Esophagus squamous epithelium (tissue), 5 donors: ENCODE measurements around the gene RALGPS2. TPM values are rescaled to one million over a fixed set of nuclear protein-coding genes. Genes with fewer than 3 reads are reported as not detected.
A peak's percentile ranks its signal among the peaks of the same experiment; 100 is the strongest.
"Not testable (repeated sequence)": the region's sequence is repeated elsewhere in the genome, so short reads cannot be mapped to it uniquely, and the experiment has no call there.

Experiments used
- DNase-seq: peaks from one replicate; lab custom pipeline; 2025; lab: John Stamatoyannopoulos, UW
- H3K27ac ChIP-seq, 4 donors: fragments of 200-600 bp; sonication (generic); one replicate each; pipeline ENCODE4 v1.5.1; 2016 to 2019; ENCODE audit warnings: mild to moderate bottlenecking in 1 of 4
- H3K27me3 ChIP-seq, 4 donors: fragments of 200-600 bp; sonication (generic); 1 replicate in 3 of 4; 2 replicates in 1 of 4; pipeline versions ENCODE4 v1.5.1 to v1.6.0; 2017 to 2021; ENCODE audit warnings: antibody characterized with exemption in 1 of 4
- H3K36me3 ChIP-seq, 3 donors: fragments of 200-600 bp; sonication (generic); one replicate each; pipeline ENCODE4 v1.5.1; 2016 to 2019
- H3K4me1 ChIP-seq, 3 donors: fragments of 200-600 bp; sonication (generic); one replicate each; pipeline ENCODE4 v1.5.1; 2017 to 2019
- H3K4me3 ChIP-seq, 4 donors: fragments of 200-600 bp; sonication (generic); 1 replicate in 3 of 4; 2 replicates in 1 of 4; pipeline ENCODE4 v1.5.1; 2016 to 2019; ENCODE audit warnings: mild to moderate bottlenecking in 2 of 4, moderate library complexity in 1 of 4
- H3K9me3 ChIP-seq, 3 donors: fragments of 200-600 bp; sonication (generic); one replicate each; pipeline ENCODE4 v1.5.1; 2016 to 2019
- CTCF ChIP-seq, 6 experiments: fragments of 450-650 bp in 4 of 6; fragments of 200-600 bp in 2 of 6; sonication (generic) in 2 of 6; IDR thresholded peaks; one replicate each; pipeline ENCODE4 v1.5.1; 2016 to 2019; ENCODE audit warnings: antibody characterized with exemption in 6 of 6, mild to moderate bottlenecking in 4 of 6, moderate library complexity in 4 of 6
- POLR2A ChIP-seq, 4 donors: fragments of 450-650 bp; IDR thresholded peaks; one replicate each; pipeline ENCODE4 v1.6.1; 2017; ENCODE audit warnings: antibody characterized with exemption in 4 of 4, mild to moderate bottlenecking in 4 of 4, moderate library complexity in 3 of 4
- WGBS, 2 donors: methylation state at CpG; one replicate each; pipeline ENCODE4 v1.1.5; 2018; 5-methylcytosine and 5-hydroxymethylcytosine counted together
- intact Hi-C: fragments of 100-400 bp; cut with DNase I; formaldehyde crosslinking; loops from one replicate; pipeline ENCODE4 v1.15.0; 2022
- total RNA-seq, 4 donors: library from RNA; depleted of rRNA; stranded (reverse); fragments of >200 nt; gene quantifications; one replicate each; pipeline ENCODE4 v1.1.0, GENCODE V29; 2016
- donor health status: DM: yes; HTN: yes; CAD: no.

The RALGPS2 gene
- total RNA-seq, 4 donors from 2014 or later = 24.2 to 35.2 (median 26.9) TPM

- no peaks in the 10 kb centered on the region for H3K36me3 ChIP-seq
- intact Hi-C loops = no loop called here
- H3K27me3 ChIP-seq = peaks cover 0 to 3% (median 0%) of the 10 kb centered on the region in 4 donors
- no peak overlapping the region for H3K4me3 ChIP-seq
- no peak for DNase-seq
- H3K4me1 ChIP-seq = peaks cover 0 to 41% (median 17%) of the 10 kb centered on the region in 3 donors
- H3K27ac ChIP-seq = no peak overlapping the region
- no peak for TF ChIP-seq POLR2A (IDR thresholded peaks at IDR 0.05)
- WGBS, 2 donors = 70 to 77% methylated on average over 4 of the region's 4 CpGs
- H3K9me3 ChIP-seq = no peaks in the 10 kb centered on the region
Measured at GRCh38 chr1:178946855-178947676, 222.0 kb downstream of the RALGPS2 start.

- TF ChIP-seq CTCF (IDR thresholded peaks at IDR 0.05) (no peak), POLR2A (IDR thresholded peaks at IDR 0.05) (no peak)
- H3K9me3 ChIP-seq = no peaks in the 10 kb centered on the region
- H3K36me3 ChIP-seq = no peaks in the 10 kb centered on the region
- 90% methylated on average over 3 of the region's 3 CpGs for WGBS, 2 donors
- no peak for DNase-seq
- intact Hi-C loops = no loop called here
- H3K27ac ChIP-seq = no peak overlapping the region
- no peak overlapping the region for H3K4me3 ChIP-seq
- H3K27me3 ChIP-seq = peaks cover 0 to 3% (median 0%) of the 10 kb centered on the region in 4 donors
- H3K4me1 ChIP-seq = peaks cover 0 to 38% (median 11%) of the 10 kb centered on the region in 3 donors
Measured at GRCh38 chr1:178947677-178947981, 222.6 kb downstream of the RALGPS2 start.

- WGBS, 2 donors = 66 to 80% methylated on average over 4 of the region's 4 CpGs
- TF ChIP-seq CTCF (IDR thresholded peaks at IDR 0.05) = no peak
- no peak for TF ChIP-seq POLR2A (IDR thresholded peaks at IDR 0.05)
- intact Hi-C loops = no loop called here
Measured at GRCh38 chr1:178948676-178949075, 223.6 kb downstream of the RALGPS2 start.

GRCh38 chr1:178949866-178950265 lies 224.8 kb downstream of the RALGPS2 start:
- H3K4me3 ChIP-seq, H3K9me3 ChIP-seq, intact Hi-C loops, H3K36me3 ChIP-seq, H3K27ac ChIP-seq, DNase-seq, H3K27me3 ChIP-seq: not testable (repeated sequence)
- peaks cover 0 to 46% (median 20%) of the 10 kb centered on the region in 3 donors for H3K4me1 ChIP-seq
- WGBS, 2 donors = 31 to 56% methylated on average over 1 to 2 of the region's 4 CpGs

More at GRCh38 chr1:178948676-178949075, 223.6 kb downstream of the RALGPS2 start:
- Histone ChIP-seq H3K9me3 (no peaks in the 10 kb centered on the region), H3K27ac (no peak overlapping the region), H3K36me3 (no peaks in the 10 kb centered on the region), H3K4me3 (no peak overlapping the region), H3K4me1 (peaks cover 0 to 36% (median 15%) of the 10 kb centered on the region in 3 donors), H3K27me3 (peaks cover 0 to 3% (median 0%) of the 10 kb centered on the region in 4 donors)
- DNase-seq = no peak

GRCh38 chr1:178951600-178951999 lies 226.6 kb downstream of the RALGPS2 start:
- Histone ChIP-seq H3K9me3 (no peaks in the 10 kb centered on the region), H3K27ac (peak overlapping the region in 2 of 4 donors; percentile 29 to 38), H3K4me3 (no peak overlapping the region), H3K4me1 (peaks cover 0 to 35% (median 15%) of the 10 kb centered on the region in 3 donors), H3K36me3 (no peaks in the 10 kb centered on the region), H3K27me3 (no peaks in the 10 kb centered on the region)
- TF ChIP-seq POLR2A (IDR thresholded peaks at IDR 0.05) (no peak), CTCF (IDR thresholded peaks at IDR 0.05) (no peak)
- 66 to 87% methylated on average over 3 to 4 of the region's 4 CpGs for WGBS, 2 donors
- intact Hi-C loops = no loop called here
- DNase-seq = no peak

- DNase-seq = no peak
- no peak overlapping the region for H3K4me3 ChIP-seq
- peaks cover 0 to 32% (median 15%) of the 10 kb centered on the region in 3 donors for H3K4me1 ChIP-seq
- peak overlapping the region in 3 of 4 donors; percentile 40 to 82 (median 66) for H3K27ac ChIP-seq
- no peaks in the 10 kb centered on the region for H3K36me3 ChIP-seq
- TF ChIP-seq CTCF (IDR thresholded peaks at IDR 0.05) (no peak), POLR2A (IDR thresholded peaks at IDR 0.05) (no peak)
- H3K9me3 ChIP-seq = no peaks in the 10 kb centered on the region
- intact Hi-C loops = no loop called here
- H3K27me3 ChIP-seq = no peaks in the 10 kb centered on the region
- 29 to 52% methylated on average over 1 to 5 of the region's 5 CpGs for WGBS, 2 donors
Measured at GRCh38 chr1:178953034-178953433, 228.0 kb downstream of the RALGPS2 start.
